SU-DHL-6 (cell line): ENCODE results near the gene ATG13.

Source experiments
- EZH2phosphoT487 ChIP-seq: fragments of 200-600 bp; sonication (generic), shearing (Covaris generic); conservative IDR thresholded peaks from 2 replicates; pipeline ENCODE4 v1.6.1; 2018; ENCODE audit warnings: mild to moderate bottlenecking, antibody characterized with exemption, low read length, moderate library complexity, mixed read lengths
- TF ChIP-seq, protein P1 (sequence below): fragments of 200-600 bp; sonication (generic); IDR thresholded peaks from one replicate; pipeline ENCODE4 v1.5.1; 2017; ENCODE audit warnings: antibody characterized with exemption, mild to moderate bottlenecking, low read length, moderate library complexity; ENCODE audit not compliant: insufficient read depth, poor library complexity, severe bottlenecking

DNA sequence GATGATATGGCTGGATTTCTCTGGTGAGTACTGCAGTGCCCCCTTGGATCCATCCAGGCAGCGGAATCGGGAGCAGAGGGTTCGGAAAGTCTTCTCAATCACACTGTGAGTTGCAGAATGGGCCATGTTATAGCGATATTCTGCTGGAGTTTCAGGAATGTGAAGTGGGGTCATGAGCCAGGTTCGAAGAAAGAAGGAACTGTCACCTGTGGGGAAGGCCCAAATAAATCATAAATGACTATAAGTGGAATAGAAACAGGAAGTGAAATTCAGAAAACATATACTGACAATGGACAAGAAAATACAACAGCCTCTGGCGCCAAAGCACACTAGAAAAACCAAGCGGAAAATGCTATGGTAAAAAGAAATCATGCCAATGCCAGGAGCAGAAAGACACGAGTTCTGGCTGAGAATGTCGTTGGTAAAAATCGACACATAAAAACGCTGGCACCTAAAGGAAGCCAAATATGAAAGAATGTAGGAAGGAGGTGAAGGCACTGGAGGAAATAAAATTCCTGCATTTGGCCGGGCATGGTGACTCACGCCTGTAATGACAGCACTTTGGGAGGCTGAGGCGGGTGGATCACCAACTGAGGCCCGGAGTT is 13.5 kb upstream of the ATG13 start:
- TF ChIP-seq, protein P1, sequence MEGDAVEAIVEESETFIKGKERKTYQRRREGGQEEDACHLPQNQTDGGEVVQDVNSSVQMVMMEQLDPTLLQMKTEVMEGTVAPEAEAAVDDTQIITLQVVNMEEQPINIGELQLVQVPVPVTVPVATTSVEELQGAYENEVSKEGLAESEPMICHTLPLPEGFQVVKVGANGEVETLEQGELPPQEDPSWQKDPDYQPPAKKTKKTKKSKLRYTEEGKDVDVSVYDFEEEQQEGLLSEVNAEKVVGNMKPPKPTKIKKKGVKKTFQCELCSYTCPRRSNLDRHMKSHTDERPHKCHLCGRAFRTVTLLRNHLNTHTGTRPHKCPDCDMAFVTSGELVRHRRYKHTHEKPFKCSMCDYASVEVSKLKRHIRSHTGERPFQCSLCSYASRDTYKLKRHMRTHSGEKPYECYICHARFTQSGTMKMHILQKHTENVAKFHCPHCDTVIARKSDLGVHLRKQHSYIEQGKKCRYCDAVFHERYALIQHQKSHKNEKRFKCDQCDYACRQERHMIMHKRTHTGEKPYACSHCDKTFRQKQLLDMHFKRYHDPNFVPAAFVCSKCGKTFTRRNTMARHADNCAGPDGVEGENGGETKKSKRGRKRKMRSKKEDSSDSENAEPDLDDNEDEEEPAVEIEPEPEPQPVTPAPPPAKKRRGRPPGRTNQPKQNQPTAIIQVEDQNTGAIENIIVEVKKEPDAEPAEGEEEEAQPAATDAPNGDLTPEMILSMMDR: no peak
- no peak for TF ChIP-seq EZH2phosphoT487
